HCT116 (cell line): Measurements from ENCODE around the gene LRSAM1.

ENCODE experiments used
- CEBPB ChIP-seq: IDR thresholded peaks from 2 replicates; pipeline ENCODE4 v1.6.1; 2012; ENCODE audit warnings: low read depth
- EZH2 ChIP-seq: fragments of 200-600 bp; sonication (generic); IDR thresholded peaks from 2 replicates; pipeline ENCODE4 v1.6.1; 2017; ENCODE audit warnings: antibody characterized with exemption, mixed run types
- POLR2AphosphoS5 ChIP-seq: IDR thresholded peaks from 2 replicates; pipeline ENCODE4 v1.6.1; 2011; ENCODE audit warnings: mild to moderate bottlenecking, low read depth, low read length, moderate library complexity
- SRF ChIP-seq: IDR thresholded peaks from 2 replicates; pipeline ENCODE4 v1.6.1; 2012; ENCODE audit warnings: low read depth
- YY1 ChIP-seq: IDR thresholded peaks from 2 replicates; pipeline ENCODE4 v1.6.1; 2011; ENCODE audit warnings: low read length, low read depth, moderate library complexity, mild to moderate bottlenecking; ENCODE audit not compliant: insufficient replicate concordance; ENCODE audit errors: extremely low read depth
- ZNF274 ChIP-seq: fragments of 200-500 bp; sonication (Bioruptor generic); IDR thresholded peaks from 2 replicates; pipeline ENCODE4 v1.6.1; 2014; ENCODE audit warnings: mild to moderate bottlenecking, low read depth, low read length, inconsistent platforms
- TF ChIP-seq, protein P1 (sequence below), 3 experiments: fragments of 200-600 bp in 1 of 3; sonication (generic) in 1 of 3; IDR thresholded peaks in 2 of 3; conservative IDR thresholded peaks in 1 of 3; 2 replicates each; pipeline ENCODE4 v1.5.1; 2012 to 2017; ENCODE audit warnings: low read depth in 2 of 3, low read length in 2 of 3, antibody characterized with exemption in 1 of 3, borderline replicate concordance in 1 of 3, control low read depth in 1 of 3, mild to moderate bottlenecking in 1 of 3, mixed read lengths in 1 of 3, mixed run types in 1 of 3, moderate library complexity in 1 of 3; ENCODE audit not compliant: insufficient read depth in 1 of 3

GRCh38 chr9:127535396-127535795 is 84.1 kb downstream of the LRSAM1 start:
- TF ChIP-seq CEBPB, result no peak
- TF ChIP-seq POLR2AphosphoS5, result no peak
- TF ChIP-seq ZNF274, result no peak
- no peak for TF ChIP-seq EZH2
- TF ChIP-seq SRF, result no peak
- TF ChIP-seq YY1, result no peak
- TF ChIP-seq, protein P1, sequence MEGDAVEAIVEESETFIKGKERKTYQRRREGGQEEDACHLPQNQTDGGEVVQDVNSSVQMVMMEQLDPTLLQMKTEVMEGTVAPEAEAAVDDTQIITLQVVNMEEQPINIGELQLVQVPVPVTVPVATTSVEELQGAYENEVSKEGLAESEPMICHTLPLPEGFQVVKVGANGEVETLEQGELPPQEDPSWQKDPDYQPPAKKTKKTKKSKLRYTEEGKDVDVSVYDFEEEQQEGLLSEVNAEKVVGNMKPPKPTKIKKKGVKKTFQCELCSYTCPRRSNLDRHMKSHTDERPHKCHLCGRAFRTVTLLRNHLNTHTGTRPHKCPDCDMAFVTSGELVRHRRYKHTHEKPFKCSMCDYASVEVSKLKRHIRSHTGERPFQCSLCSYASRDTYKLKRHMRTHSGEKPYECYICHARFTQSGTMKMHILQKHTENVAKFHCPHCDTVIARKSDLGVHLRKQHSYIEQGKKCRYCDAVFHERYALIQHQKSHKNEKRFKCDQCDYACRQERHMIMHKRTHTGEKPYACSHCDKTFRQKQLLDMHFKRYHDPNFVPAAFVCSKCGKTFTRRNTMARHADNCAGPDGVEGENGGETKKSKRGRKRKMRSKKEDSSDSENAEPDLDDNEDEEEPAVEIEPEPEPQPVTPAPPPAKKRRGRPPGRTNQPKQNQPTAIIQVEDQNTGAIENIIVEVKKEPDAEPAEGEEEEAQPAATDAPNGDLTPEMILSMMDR (IDR thresholded peaks at IDR 0.05 in 2 of 3, conservative IDR thresholded peaks at IDR 0.05 in 1 of 3; ENCODE audit: borderline replicate concordance in 1 of 3, insufficient read depth in 1 of 3, low read depth in 2 of 3, low read length in 2 of 3), result no peak
